GM18873 (cell line): ENCODE data around the gene TOLLIP.
"Not testable (repeated sequence)": the region's sequence is repeated elsewhere in the genome, so short reads cannot be mapped to it uniquely, and the experiment has no call there.

Experiments used
- ATAC-seq: cut with Tn5 transposase; IDR thresholded peaks from one replicate; pipeline ENCODE4 v1.9.1; 2021; ENCODE audit warnings: mild to moderate bottlenecking, moderate library complexity, moderate number of reproducible peaks; ENCODE audit not compliant: unreplicated experiment, low FRiP score

The TOLLIP gene

DNA sequence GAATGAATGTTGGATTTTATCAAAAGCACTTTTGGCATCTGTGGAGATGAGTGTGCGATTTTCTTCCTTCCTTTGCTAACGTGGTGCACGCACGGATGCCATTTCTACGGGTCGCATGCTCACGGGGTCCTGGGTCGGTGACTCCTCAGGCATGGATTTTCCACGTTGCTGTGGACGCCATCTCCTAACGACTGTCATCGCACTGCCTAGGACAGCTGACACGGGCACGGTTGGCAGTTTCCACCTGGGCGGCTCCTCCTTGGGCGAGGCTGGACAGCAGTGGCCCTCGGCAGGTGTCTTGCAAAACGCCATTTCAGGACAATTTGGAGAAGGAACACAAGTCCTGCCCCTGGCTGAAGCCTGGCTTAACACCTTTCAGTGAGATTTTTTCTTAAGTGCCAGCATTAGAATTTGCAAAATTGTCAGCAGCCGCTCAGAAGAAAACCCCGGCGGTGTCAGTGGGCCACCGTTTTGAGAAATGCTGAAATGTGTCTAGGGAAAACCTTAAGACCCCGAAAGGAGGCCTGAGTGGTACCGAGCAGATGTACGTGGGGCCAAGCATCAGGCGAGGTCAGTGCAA lies 34.7 kb upstream of the TOLLIP start:
- no peak for ATAC-seq

DNA sequence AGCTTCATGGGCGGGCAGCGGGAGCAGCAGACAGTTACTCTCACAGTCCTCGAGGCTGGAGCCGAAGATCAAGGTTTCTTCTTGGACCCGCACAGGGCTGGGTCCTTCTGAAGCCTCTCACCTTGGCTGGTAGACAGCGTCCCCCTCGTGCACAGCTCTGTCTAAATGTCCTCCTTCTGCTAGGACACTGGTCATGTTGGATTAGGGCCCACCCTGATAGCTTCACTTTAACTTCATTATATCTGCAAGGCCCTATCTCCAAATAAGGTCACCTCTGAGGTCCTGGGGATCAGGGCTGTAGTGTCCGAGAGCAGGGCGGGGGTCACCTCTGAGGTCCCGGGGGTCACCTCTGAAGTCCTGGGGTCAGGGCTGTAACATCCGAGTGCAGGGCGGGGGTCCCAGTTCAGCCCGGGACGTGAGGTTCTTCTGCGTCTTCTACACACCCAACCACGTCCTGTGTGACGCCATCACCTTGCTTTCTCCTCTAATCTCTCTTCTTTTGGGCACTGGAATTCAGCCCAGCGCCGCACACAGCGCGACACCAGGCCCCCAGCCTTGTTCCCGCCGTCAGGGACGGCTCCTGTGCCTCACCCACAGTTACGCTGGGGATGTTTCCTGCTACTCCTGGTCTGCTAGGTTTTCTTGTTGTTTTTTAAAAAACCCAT lies 34.1 kb upstream of the TOLLIP start:
- ATAC-seq: no peak

- ATAC-seq: no peak
These were observed 33.5 kb upstream of the TOLLIP start for GRCh38 chr11:1342946-1343345.

GRCh38 chr11:1341928-1342524 lies 32.6 kb upstream of the TOLLIP start:
- ATAC-seq: no peak

- ATAC-seq: not testable (repeated sequence)
These were observed 31.8 kb upstream of the TOLLIP start for GRCh38 chr11:1341226-1341625.

GRCh38 chr11:1340111-1340510 lies 30.7 kb upstream of the TOLLIP start:
- ATAC-seq: no peak

GRCh38 chr11:1339066-1339675 lies 29.7 kb upstream of the TOLLIP start:
- no peak for ATAC-seq

GRCh38 chr11:1338201-1339065 lies 29.0 kb upstream of the TOLLIP start:
- no peak for ATAC-seq

- no peak for ATAC-seq
These were observed 28.2 kb upstream of the TOLLIP start for GRCh38 chr11:1337647-1338007.

- no peak for ATAC-seq
These were observed 27.6 kb upstream of the TOLLIP start for GRCh38 chr11:1336836-1337646.

- ATAC-seq: no peak
These were observed 26.7 kb upstream of the TOLLIP start for GRCh38 chr11:1335811-1336761.

GRCh38 chr11:1335264-1335810 lies 25.9 kb upstream of the TOLLIP start:
- ATAC-seq: no peak

DNA sequence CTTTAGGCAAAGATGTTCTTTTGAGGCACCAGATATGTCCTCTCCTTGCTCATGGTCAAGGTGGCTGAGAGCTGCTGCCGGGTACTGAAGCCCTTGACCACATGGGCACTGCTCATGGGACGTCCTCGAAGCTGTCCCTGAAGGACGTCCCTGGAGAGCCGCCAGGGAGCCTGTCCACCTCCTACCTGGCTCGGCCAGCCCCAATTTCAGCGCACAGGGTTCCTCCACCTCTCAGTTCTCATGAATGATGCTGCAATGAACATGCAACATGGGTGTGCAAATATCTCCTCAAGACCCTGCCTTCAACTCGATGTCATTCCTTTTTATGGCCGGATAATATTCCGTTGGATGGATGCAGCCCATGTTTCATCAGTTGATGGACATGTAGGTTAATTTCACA lies 24.4 kb upstream of the TOLLIP start:
- ATAC-seq: no peak

- ATAC-seq: no peak
These were observed 23.8 kb upstream of the TOLLIP start for GRCh38 chr11:1333091-1333772.

GRCh38 chr11:1330473-1330872 lies 21.0 kb upstream of the TOLLIP start:
- no peak for ATAC-seq

DNA sequence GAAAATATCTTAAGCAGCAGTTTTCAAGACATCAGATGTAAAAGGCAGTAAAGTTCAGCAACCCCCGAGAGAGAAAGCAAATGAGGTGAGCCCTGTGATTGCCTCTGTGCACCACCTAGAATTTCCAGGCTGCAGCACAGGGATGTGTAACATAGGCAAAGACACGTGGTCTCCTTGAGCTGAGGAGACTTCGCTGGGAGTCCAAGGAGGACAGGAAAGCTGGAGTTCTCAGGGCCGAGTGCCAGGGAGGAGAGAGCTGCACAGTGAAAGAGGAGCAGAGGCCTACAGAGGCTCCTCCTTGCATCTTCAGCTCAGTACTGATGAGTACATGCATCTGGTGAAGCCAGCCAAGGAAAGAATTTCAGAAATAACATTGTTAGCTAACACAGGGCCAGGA lies 17.6 kb upstream of the TOLLIP start:
- ATAC-seq: no peak

DNA sequence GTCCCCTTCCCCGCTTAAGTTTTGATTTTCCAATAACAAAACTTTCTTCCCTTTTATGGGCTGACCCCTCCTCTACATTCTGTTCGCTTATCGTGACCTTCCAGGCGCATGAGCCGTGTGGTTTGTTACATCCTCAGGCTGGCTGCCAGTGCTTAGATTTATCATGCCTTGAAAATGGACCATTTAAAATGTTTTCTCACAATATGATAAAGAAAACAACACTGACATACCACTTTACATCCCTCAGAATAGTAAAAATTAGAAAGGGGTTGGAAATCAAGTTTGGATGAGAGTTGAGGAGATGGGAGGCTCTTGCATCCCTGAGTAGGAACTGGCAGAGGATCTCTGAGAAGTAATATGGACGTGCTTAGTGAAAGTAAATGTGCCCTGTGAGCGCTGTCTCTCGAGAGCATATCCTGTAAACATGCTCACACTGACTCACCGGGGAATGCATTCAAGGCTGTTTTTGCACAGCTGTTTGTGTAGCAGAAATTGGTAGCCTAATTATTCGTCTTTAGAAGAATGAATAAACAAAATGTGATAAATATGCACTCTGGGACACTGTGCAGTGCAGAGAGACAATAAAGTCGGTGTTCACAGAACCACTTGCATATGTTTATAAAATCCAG lies 17.1 kb upstream of the TOLLIP start:
- ATAC-seq: no peak

GRCh38 chr11:1323774-1324173 lies 14.3 kb upstream of the TOLLIP start:
- no peak for ATAC-seq
